ENCODE measurements around the gene MEGF8.

Gene MEGF8

GRCh38 chr19:42325308-42325895 lies at the start of gene MEGF8:
Gene MEGF8 (plus strand): TSS chr19:42325635. CDS start chr19:42326244, 609 bp downstream.
- Mint-ChIP-seq H3K4me3 (peak within 1 kb of the TSS; percentile 84), H3K27me3 (peaks cover 22% of the 10 kb centered on the region), H3K4me1 (ENCODE audit: low read depth) (peaks cover 19% of the 10 kb centered on the region), H3K36me3 (ENCODE audit: low read depth) (no peaks in the 10 kb centered on the region), H3K27ac (peak within 1 kb of the TSS; percentile 86), H3K9me3 (no peaks in the 10 kb centered on the region)
- peak; percentile 98 for DNase-seq

GRCh38 chr19:42276284-42276683 lies 49.2 kb upstream of the MEGF8 start:
- Mint-ChIP-seq H3K9me3 (no peaks in the 10 kb centered on the region), H3K4me3 (no peak overlapping the region), H3K27me3 (no peaks in the 10 kb centered on the region), H3K27ac (peak overlapping the region; percentile 80), H3K4me1 (ENCODE audit: low read depth) (peaks cover 55% of the 10 kb centered on the region), H3K36me3 (ENCODE audit: low read depth) (peaks cover 52% of the 10 kb centered on the region)
- no peak for DNase-seq

GRCh38 chr19:42276821-42277220 lies 48.6 kb upstream of the MEGF8 start:
- Mint-ChIP-seq H3K27ac (peak overlapping the region; percentile 75), H3K27me3 (no peaks in the 10 kb centered on the region), H3K36me3 (ENCODE audit: low read depth) (peaks cover 47% of the 10 kb centered on the region), H3K4me3 (no peak overlapping the region), H3K9me3 (no peaks in the 10 kb centered on the region), H3K4me1 (ENCODE audit: low read depth) (peaks cover 51% of the 10 kb centered on the region)
- no peak for DNase-seq

GRCh38 chr19:42277821-42278451 lies 47.5 kb upstream of the MEGF8 start:
- Mint-ChIP-seq H3K4me3 (no peak overlapping the region), H3K27me3 (no peaks in the 10 kb centered on the region), H3K4me1 (ENCODE audit: low read depth) (peaks cover 51% of the 10 kb centered on the region), H3K27ac (peak overlapping the region; percentile 93), H3K9me3 (no peaks in the 10 kb centered on the region), H3K36me3 (ENCODE audit: low read depth) (peaks cover 42% of the 10 kb centered on the region)
- DNase-seq = no peak

GRCh38 chr19:42278452-42279154 lies 46.8 kb upstream of the MEGF8 start:
- Mint-ChIP-seq H3K4me3 (peak overlapping the region; percentile 87), H3K27ac (peak overlapping the region; percentile 93), H3K9me3 (no peaks in the 10 kb centered on the region), H3K36me3 (ENCODE audit: low read depth) (peaks cover 36% of the 10 kb centered on the region), H3K27me3 (no peaks in the 10 kb centered on the region), H3K4me1 (ENCODE audit: low read depth) (peaks cover 48% of the 10 kb centered on the region)
- DNase-seq = no peak

- no peak for DNase-seq
- H3K4me1 Mint-ChIP-seq (ENCODE audit: low read depth) = peaks cover 47% of the 10 kb centered on the region
Measured at GRCh38 chr19:42279155-42279901, 46.1 kb upstream of the MEGF8 start.

GRCh38 chr19:42279902-42280814 lies 45.3 kb upstream of the MEGF8 start:
- Mint-ChIP-seq H3K27me3 (no peaks in the 10 kb centered on the region), H3K36me3 (ENCODE audit: low read depth) (peaks cover 25% of the 10 kb centered on the region), H3K4me1 (ENCODE audit: low read depth) (peaks cover 44% of the 10 kb centered on the region), H3K4me3 (peak overlapping the region; percentile 87), H3K27ac (peak overlapping the region; percentile 93), H3K9me3 (no peaks in the 10 kb centered on the region)
- peak; percentile 90 for DNase-seq

More at GRCh38 chr19:42279155-42279901, 46.1 kb upstream of the MEGF8 start:
- H3K27ac Mint-ChIP-seq = peak overlapping the region; percentile 93
- H3K9me3 Mint-ChIP-seq = no peaks in the 10 kb centered on the region
- H3K36me3 Mint-ChIP-seq (ENCODE audit: low read depth) = peaks cover 30% of the 10 kb centered on the region
- H3K27me3 Mint-ChIP-seq = no peaks in the 10 kb centered on the region
- H3K4me3 Mint-ChIP-seq = peak overlapping the region; percentile 87

GRCh38 chr19:42280815-42281145 lies 44.7 kb upstream of the MEGF8 start:
- Mint-ChIP-seq H3K4me3 (peak overlapping the region; percentile 74), H3K27me3 (no peaks in the 10 kb centered on the region), H3K36me3 (ENCODE audit: low read depth) (peaks cover 22% of the 10 kb centered on the region), H3K9me3 (no peaks in the 10 kb centered on the region), H3K27ac (peak overlapping the region; percentile 82), H3K4me1 (ENCODE audit: low read depth) (peaks cover 47% of the 10 kb centered on the region)
- DNase-seq = no peak

- Mint-ChIP-seq H3K4me1 (ENCODE audit: low read depth) (peaks cover 47% of the 10 kb centered on the region), H3K27me3 (no peaks in the 10 kb centered on the region), H3K27ac (peak overlapping the region; percentile 82), H3K4me3 (peak overlapping the region; percentile 74), H3K9me3 (no peaks in the 10 kb centered on the region), H3K36me3 (ENCODE audit: low read depth) (peaks cover 22% of the 10 kb centered on the region)
- peak; percentile 61 for DNase-seq
Measured at GRCh38 chr19:42281146-42281826, 44.1 kb upstream of the MEGF8 start.

GRCh38 chr19:42281827-42282762 lies 43.3 kb upstream of the MEGF8 start:
- Mint-ChIP-seq H3K36me3 (ENCODE audit: low read depth) (peaks cover 27% of the 10 kb centered on the region), H3K27ac (no peak overlapping the region), H3K9me3 (no peaks in the 10 kb centered on the region), H3K27me3 (no peaks in the 10 kb centered on the region), H3K4me1 (ENCODE audit: low read depth) (peaks cover 40% of the 10 kb centered on the region), H3K4me3 (peak overlapping the region; percentile 74)
- no peak for DNase-seq

GRCh38 chr19:42282819-42283187 lies 42.6 kb upstream of the MEGF8 start:
- Mint-ChIP-seq H3K27ac (no peak overlapping the region), H3K4me1 (ENCODE audit: low read depth) (peaks cover 35% of the 10 kb centered on the region), H3K36me3 (ENCODE audit: low read depth) (peaks cover 30% of the 10 kb centered on the region), H3K4me3 (peak overlapping the region; percentile 74), H3K27me3 (no peaks in the 10 kb centered on the region), H3K9me3 (no peaks in the 10 kb centered on the region)
- DNase-seq = no peak

- Mint-ChIP-seq H3K27me3 (no peaks in the 10 kb centered on the region), H3K36me3 (ENCODE audit: low read depth) (peaks cover 32% of the 10 kb centered on the region), H3K27ac (no peak overlapping the region), H3K4me3 (no peak overlapping the region), H3K4me1 (ENCODE audit: low read depth) (peaks cover 31% of the 10 kb centered on the region), H3K9me3 (no peaks in the 10 kb centered on the region)
- peak; percentile 95 for DNase-seq
Measured at GRCh38 chr19:42283188-42284065, 42.0 kb upstream of the MEGF8 start.

Data from activated T-cell treated with anti-CD3 and anti-CD28 coated beads, Interleukin-2, amount 50 U/mL, for 24 hours (primary cell).